Omental fat pad (tissue), 4 donors: Measurements from ENCODE around the gene PDE8A. TPM values are rescaled to one million over a fixed set of nuclear protein-coding genes. Genes with fewer than 3 reads are reported as not detected.

Source experiments
- ATAC-seq: fragments of 150-250 bp; one replicate; pipeline ENCODE4 v1.9.1; 2016; ENCODE audit warnings: mild to moderate bottlenecking, moderate library complexity; ENCODE audit not compliant: low FRiP score
- DNase-seq: peaks from one replicate; pipeline ENCODE4 v3.0.0-alpha.2; 2019; ENCODE audit warnings: low spot score
- CTCF ChIP-seq, 3 donors: fragments of 450-650 bp; IDR thresholded peaks; one replicate each; pipeline ENCODE4 v1.5.1; 2016 to 2017; ENCODE audit warnings: antibody characterized with exemption in 3 of 3, mild to moderate bottlenecking in 3 of 3, moderate library complexity in 2 of 3
- total RNA-seq, 4 donors: library from RNA; depleted of rRNA; stranded (reverse); fragments of >200 nt; gene quantifications; one replicate each; pipeline ENCODE4 v1.1.0, GENCODE V29; 2016

PDE8A gene
- total RNA-seq, 4 donors from 2014 or later: 61.0 to 86.5 (median 79.0) TPM

DNA sequence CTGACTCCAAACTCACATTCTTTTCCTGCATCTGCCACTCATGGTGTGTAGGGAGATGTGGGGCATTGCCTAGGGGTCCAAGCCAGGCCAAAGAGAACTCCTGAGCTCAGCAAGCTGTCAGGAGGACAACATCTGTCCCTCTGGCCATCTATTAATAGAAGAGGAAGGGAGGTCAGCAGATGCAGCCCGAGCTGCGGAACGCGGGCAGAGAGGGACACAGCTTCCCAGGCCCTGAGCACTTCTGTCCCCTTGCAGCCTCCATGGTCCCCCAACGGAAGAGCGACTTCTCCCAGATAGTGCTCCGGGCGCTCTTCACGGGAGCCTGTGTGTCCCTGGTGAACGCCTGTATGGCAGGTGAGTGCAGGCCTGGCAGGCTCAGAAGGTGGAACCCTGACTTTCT, 37.3 kb upstream of the PDE8A start:
- no peak for DNase-seq
- ATAC-seq: no peak
- TF ChIP-seq CTCF (IDR thresholded peaks at IDR 0.05): no peak

GRCh38 chr15:84944861-84945260, 36.8 kb upstream of the PDE8A start:
- DNase-seq (no peak), ATAC-seq (no peak)
- TF ChIP-seq CTCF (IDR thresholded peaks at IDR 0.05): no peak

- ATAC-seq (no peak), DNase-seq (no peak)
- TF ChIP-seq CTCF (IDR thresholded peaks at IDR 0.05): no peak
These were observed 34.7 kb upstream of the PDE8A start for GRCh38 chr15:84946772-84947489.

- ATAC-seq (peak; percentile 77), DNase-seq (no peak)
- no peak for TF ChIP-seq CTCF (IDR thresholded peaks at IDR 0.05)
These were observed 33.5 kb upstream of the PDE8A start for GRCh38 chr15:84947947-84948830.

- no peak for ATAC-seq
- TF ChIP-seq CTCF (IDR thresholded peaks at IDR 0.05): no peak
- no peak for DNase-seq
These were observed 32.6 kb upstream of the PDE8A start for GRCh38 chr15:84949043-84949442.

GRCh38 chr15:84949845-84950569, 31.6 kb upstream of the PDE8A start:
- DNase-seq: no peak
- ATAC-seq: no peak
- TF ChIP-seq CTCF (IDR thresholded peaks at IDR 0.05): no peak
